HepG2 (cell line): ENCODE results near the gene ING5. TPM values are rescaled to one million over a fixed set of nuclear protein-coding genes. Genes with fewer than 3 reads are reported as not detected.

Source experiments
- CHCHD3 ChIP-seq: sonication (generic); formaldehyde crosslinking; IDR thresholded peaks from 2 replicates; pipeline ENCODE4 v1.8.0; 2022; ENCODE audit warnings: mild to moderate bottlenecking, missing genetic modification reagents, moderate library complexity
- CSRNP2 ChIP-seq: sonication (generic); formaldehyde crosslinking; conservative IDR thresholded peaks from 2 replicates; pipeline ENCODE4 v1.8.0; 2022; ENCODE audit warnings: low read depth, missing genetic modification reagents
- FOXC1 ChIP-seq: sonication (generic); formaldehyde crosslinking; IDR thresholded peaks from 2 replicates; pipeline ENCODE4 v1.8.0; 2022; ENCODE audit warnings: mild to moderate bottlenecking, missing genetic modification reagents, borderline replicate concordance
- FOXP4 ChIP-seq: sonication (generic); formaldehyde crosslinking; IDR thresholded peaks from 2 replicates; pipeline ENCODE4 v1.4.0; 2020; ENCODE audit warnings: missing genetic modification reagents
- GFI1 ChIP-seq: sonication (generic); formaldehyde crosslinking; IDR thresholded peaks from 2 replicates; pipeline ENCODE4 v1.5.0; 2020; ENCODE audit warnings: missing genetic modification reagents, mild to moderate bottlenecking, borderline replicate concordance
- JUNB ChIP-seq: sonication (generic); formaldehyde crosslinking; IDR thresholded peaks from 2 replicates; pipeline ENCODE4 v1.8.0; 2022; ENCODE audit warnings: missing genetic modification reagents, mild to moderate bottlenecking, borderline replicate concordance
- MAZ ChIP-seq, 2 experiments: sonication (generic) in 1 of 2; formaldehyde crosslinking in 1 of 2; IDR thresholded peaks; 2 replicates each; pipeline versions ENCODE4 v1.5.0 to v1.6.1; 2012 to 2020; ENCODE audit warnings: low read depth in 2 of 2, mild to moderate bottlenecking in 2 of 2, borderline replicate concordance in 1 of 2, improper control_type of control experiment in 1 of 2, low read length in 1 of 2, missing genetic modification reagents in 1 of 2, moderate library complexity in 1 of 2
- MYC ChIP-seq: sonication (generic); formaldehyde crosslinking; IDR thresholded peaks from 2 replicates; pipeline ENCODE4 v1.9.0; 2021; ENCODE audit warnings: missing genetic modification reagents, borderline replicate concordance
- NFKBIZ ChIP-seq: IDR thresholded peaks from 2 replicates; pipeline ENCODE4 v1.6.1; 2018; ENCODE audit warnings: missing genetic modification reagents, missing compliant biosample characterization
- RFXANK ChIP-seq: IDR thresholded peaks from 2 replicates; pipeline ENCODE4 v1.6.1; 2016
- SOX13 ChIP-seq, 3 experiments: fragments of 450-650 bp in 1 of 3; sonication (generic) in 1 of 3; formaldehyde crosslinking in 1 of 3; IDR thresholded peaks in 2 of 3; conservative IDR thresholded peaks in 1 of 3; 2 replicates each; pipeline versions ENCODE4 v1.5.0 to v1.6.1; 2016 to 2020; ENCODE audit warnings: antibody characterized with exemption in 1 of 3, mild to moderate bottlenecking in 1 of 3, missing compliant biosample characterization in 1 of 3, missing genetic modification reagents in 1 of 3, moderate library complexity in 1 of 3
- SSRP1 ChIP-seq: IDR thresholded peaks from 2 replicates; pipeline ENCODE4 v1.6.1; 2016; ENCODE audit warnings: control low read depth
- YEATS2 ChIP-seq: sonication (generic); formaldehyde crosslinking; IDR thresholded peaks from 2 replicates; pipeline ENCODE4 v1.4.0; 2020; ENCODE audit warnings: missing genetic modification reagents, borderline replicate concordance
- ZNF225 ChIP-seq: sonication (generic); formaldehyde crosslinking; IDR thresholded peaks from 2 replicates; pipeline ENCODE4 v1.4.0; 2020; ENCODE audit warnings: mild to moderate bottlenecking, missing genetic modification reagents
- ZNF275 ChIP-seq: sonication (generic); formaldehyde crosslinking; IDR thresholded peaks from 2 replicates; pipeline ENCODE4 v1.8.0; 2022; ENCODE audit warnings: missing genetic modification reagents, mild to moderate bottlenecking, inconsistent platforms, borderline replicate concordance
- ZNF337 ChIP-seq: sonication (generic); formaldehyde crosslinking; IDR thresholded peaks from 2 replicates; pipeline ENCODE4 v1.5.1; 2020; ENCODE audit warnings: missing genetic modification reagents, low read depth, mild to moderate bottlenecking, borderline replicate concordance
- ZNF382 ChIP-seq: sonication (generic); formaldehyde crosslinking; IDR thresholded peaks from 2 replicates; pipeline ENCODE4 v1.5.0; 2020; ENCODE audit warnings: missing genetic modification reagents, mild to moderate bottlenecking, borderline replicate concordance
- ZNF598 ChIP-seq: sonication (generic); formaldehyde crosslinking; IDR thresholded peaks from 2 replicates; pipeline ENCODE4 v1.5.1; 2020; ENCODE audit warnings: mild to moderate bottlenecking, missing genetic modification reagents, borderline replicate concordance
- polyA plus RNA-seq, 8 experiments: library from polyadenylated mRNA; depleted of rRNA in 3 of 8; stranded (reverse) in 7 of 8; unstranded in 1 of 8; fragments of >200 nt; fragmentation: Illumina TruSeq in 4 of 8; extraction: Trizol in 4 of 8; gene quantifications; 2 replicates each; pipeline versions ENCODE4 v1.2.1 to v1.2.3, GENCODE V29; 2011 to 2016; ENCODE audit warnings: low read depth in 4 of 8, missing spikeins in 1 of 8, mixed read lengths in 1 of 8; ENCODE audit not compliant: insufficient read depth in 1 of 8
- total RNA-seq, 5 experiments: library from RNA; depleted of rRNA; stranded (reverse); fragments of >200 nt; fragmentation: Illumina TruSeq; extraction: Trizol; gene quantifications; 2 replicates each; pipeline ENCODE4 v1.2.3, GENCODE V29; 2016; ENCODE audit warnings: low read depth in 1 of 5
- TF ChIP-seq, protein P1 (sequence below): sonication (generic); formaldehyde crosslinking; IDR thresholded peaks from 2 replicates; pipeline ENCODE4 v1.8.0; 2022; ENCODE audit warnings: mild to moderate bottlenecking, missing genetic modification reagents, moderate library complexity
- TF ChIP-seq, protein P2 (sequence below): sonication (generic); formaldehyde crosslinking; IDR thresholded peaks from 2 replicates; pipeline ENCODE4 v1.4.0; 2020; ENCODE audit warnings: mild to moderate bottlenecking, low read depth, missing genetic modification reagents

Gene ING5
- total and polyA plus RNA-seq, 2 of the 13 experiments (the other 11 are each of a cell fraction or from before 2014, with no cell fraction given), result 61.9 to 71.9 TPM

- TF ChIP-seq, protein P1, sequence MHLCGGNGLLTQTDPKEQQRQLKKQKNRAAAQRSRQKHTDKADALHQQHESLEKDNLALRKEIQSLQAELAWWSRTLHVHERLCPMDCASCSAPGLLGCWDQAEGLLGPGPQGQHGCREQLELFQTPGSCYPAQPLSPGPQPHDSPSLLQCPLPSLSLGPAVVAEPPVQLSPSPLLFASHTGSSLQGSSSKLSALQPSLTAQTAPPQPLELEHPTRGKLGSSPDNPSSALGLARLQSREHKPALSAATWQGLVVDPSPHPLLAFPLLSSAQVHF (CRISPR knock-in tag), result peak; percentile 88; the same call in 1 of the 2 replicates
- TF ChIP-seq JUNB (CRISPR knock-in tag) (no peak), ZNF225 (peak; percentile 72; the same call in 1 of the 2 replicates), GFI1 (CRISPR knock-in tag) (0 out of 2 replicates have a peak, but pooled peaks have one; percentile 68), SOX13 (IDR thresholded peaks at IDR 0.05) (peak; percentile 52; the same call in 1 of the 2 replicates), SOX13 (CRISPR knock-in tag; conservative IDR thresholded peaks at IDR 0.05 in 1 of 2, IDR thresholded peaks at IDR 0.05 in 1 of 2) (peak in 1 of 2 experiments; percentile 77; a peak in 2 of 4 replicates), RFXANK (CRISPR knock-in tag) (0 out of 2 replicates have a peak, but pooled peaks have one; percentile 25), NFKBIZ (CRISPR knock-in tag) (peak; percentile 41; the same call in 1 of the 2 replicates), YEATS2 (CRISPR knock-in tag) (peak; percentile 55; the same call in 1 of the 2 replicates), ZNF275 (CRISPR knock-in tag) (peak; percentile 37; the same call in 1 of the 2 replicates), FOXP4 (CRISPR knock-in tag) (peak; percentile 53; the same call in 1 of the 2 replicates), ZNF337 (CRISPR knock-in tag) (0 out of 2 replicates have a peak, but pooled peaks have one; percentile 43), MAZ (IDR thresholded peaks at IDR 0.05; ENCODE audit: borderline replicate concordance, low read depth, low read length) (0 out of 2 replicates have a peak, but pooled peaks have one; percentile 32), MAZ (CRISPR knock-in tag; IDR thresholded peaks at IDR 0.05; ENCODE audit: low read depth) (0 out of 2 replicates have a peak, but pooled peaks have one; percentile 30), CHCHD3 (no peak; the same call in 1 of the 2 replicates), CSRNP2 (0 out of 2 replicates have a peak, but pooled peaks have one; percentile 55), FOXC1 (CRISPR knock-in tag) (peak; percentile 9; the same call in 1 of the 2 replicates), ZNF598 (peak; percentile 94; the same call in 1 of the 2 replicates), MYC (CRISPR knock-in tag) (peak; percentile 99), ZNF382 (no peak), SSRP1 (peak; percentile 88)
- TF ChIP-seq, protein P2, sequence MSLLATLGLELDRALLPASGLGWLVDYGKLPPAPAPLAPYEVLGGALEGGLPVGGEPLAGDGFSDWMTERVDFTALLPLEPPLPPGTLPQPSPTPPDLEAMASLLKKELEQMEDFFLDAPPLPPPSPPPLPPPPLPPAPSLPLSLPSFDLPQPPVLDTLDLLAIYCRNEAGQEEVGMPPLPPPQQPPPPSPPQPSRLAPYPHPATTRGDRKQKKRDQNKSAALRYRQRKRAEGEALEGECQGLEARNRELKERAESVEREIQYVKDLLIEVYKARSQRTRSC (CRISPR knock-in tag), result no peak; the same call in 1 of the 2 replicates
These were observed 69.6 kb downstream of the ING5 start (continued) for GRCh38 chr2:241771286-241772062.
